ENCODE measurements around the gene NR5A1.

The NR5A1 gene

GRCh38 chr9:124458441-124458840 lies 48.8 kb downstream of the NR5A1 start (continued):
- TF ChIP-seq PATZ1 (tag by site-specific recombination; IDR thresholded peaks at IDR 0.05) (no peak), ZNF214 (tag by site-specific recombination; IDR thresholded peaks at IDR 0.05; ENCODE audit: borderline replicate concordance) (no peak), RBAK (tag by site-specific recombination; IDR thresholded peaks at IDR 0.05) (no peak)

GRCh38 chr9:124457887-124458431 lies 49.2 kb downstream of the NR5A1 start:
- no peaks in the 10 kb centered on the region for H3K9me3 ChIP-seq (ENCODE audit: control insufficient read depth, insufficient read depth, low read depth, low read length)
- ChIA-PET CTCF (interaction anchor here (0.6 to 1.2 kb wide), 3 partner anchors 39 to 94 kb away, joined by 3 read pairs; no protein-coding TSS in a partner anchor), POLR2A (no interaction called here)
- no peaks in the 10 kb centered on the region for H3K4me1 ChIP-seq (ENCODE audit: control insufficient read depth, insufficient read depth, low read length)
- H3K4me3 ChIP-seq (ENCODE audit: low read depth, low read length), result no peak overlapping the region
- H3K27ac ChIP-seq (ENCODE audit: extremely low read depth, low read depth, low read length), result no peak overlapping the region
- no peaks in the 10 kb centered on the region for H3K36me3 ChIP-seq (ENCODE audit: control insufficient read depth in 2 of 2, insufficient read depth in 1 of 2, low read length in 2 of 2)
- no peak for TF ChIP-seq ZSCAN5A (tag by site-specific recombination; IDR thresholded peaks at IDR 0.05)
- no peak for TF ChIP-seq ZNF214 (tag by site-specific recombination; IDR thresholded peaks at IDR 0.05; ENCODE audit: borderline replicate concordance)
- TF ChIP-seq ZNF548 (tag by site-specific recombination; IDR thresholded peaks at IDR 0.05), result no peak
- TF ChIP-seq ZNF274 (IDR thresholded peaks at IDR 0.05; ENCODE audit: low read length), result no peak
- TF ChIP-seq ZNF274 (tag by site-specific recombination; IDR thresholded peaks at IDR 0.05; ENCODE audit: borderline replicate concordance), result no peak
- TF ChIP-seq ZNF184 (tag by site-specific recombination; IDR thresholded peaks at IDR 0.05), result no peak
- no peak for TF ChIP-seq ZBTB20 (tag by site-specific recombination; IDR thresholded peaks at IDR 0.05)
- TF ChIP-seq ZNF585B (tag by site-specific recombination; IDR thresholded peaks at IDR 0.05), result no peak
- TF ChIP-seq ZBTB1 (tag by site-specific recombination; IDR thresholded peaks at IDR 0.05), result no peak
- no peak for TF ChIP-seq ZNF391 (tag by site-specific recombination; IDR thresholded peaks at IDR 0.05; ENCODE audit: borderline replicate concordance, low read depth)
- no peak for TF ChIP-seq IKZF3 (tag by site-specific recombination; IDR thresholded peaks at IDR 0.05)
- no peak for TF ChIP-seq ZNF701 (tag by site-specific recombination; IDR thresholded peaks at IDR 0.05)
- TF ChIP-seq GLI4 (tag by site-specific recombination; IDR thresholded peaks at IDR 0.05), result no peak
- TF ChIP-seq ZNF530 (tag by site-specific recombination; IDR thresholded peaks at IDR 0.05; ENCODE audit: low read depth), result no peak
- no peak for TF ChIP-seq ZNF426 (tag by site-specific recombination; IDR thresholded peaks at IDR 0.05)
- no peak for TF ChIP-seq MEIS1 (CRISPR knock-in tag; IDR thresholded peaks at IDR 0.05; ENCODE audit: borderline replicate concordance)
- no peak for TF ChIP-seq ZNF311 (tag by site-specific recombination; IDR thresholded peaks at IDR 0.05; ENCODE audit: borderline replicate concordance)
- TF ChIP-seq EGR2 (tag by site-specific recombination; IDR thresholded peaks at IDR 0.05; ENCODE audit: low read depth), result no peak
- TF ChIP-seq ZXDB (tag by site-specific recombination; IDR thresholded peaks at IDR 0.05), result no peak
- no peak for TF ChIP-seq ZNF169 (tag by site-specific recombination; IDR thresholded peaks at IDR 0.05)
- no peak for TF ChIP-seq ZNF16 (tag by site-specific recombination; IDR thresholded peaks at IDR 0.05; ENCODE audit: low read depth)
